GM18868 (cell line): ENCODE results near the gene GNPTG.

Experiments used
- ATAC-seq: cut with Tn5 transposase; IDR thresholded peaks from one replicate; pipeline ENCODE4 v1.9.1; 2021; ENCODE audit warnings: mild to moderate bottlenecking, moderate library complexity; ENCODE audit not compliant: unreplicated experiment

GNPTG gene

DNA sequence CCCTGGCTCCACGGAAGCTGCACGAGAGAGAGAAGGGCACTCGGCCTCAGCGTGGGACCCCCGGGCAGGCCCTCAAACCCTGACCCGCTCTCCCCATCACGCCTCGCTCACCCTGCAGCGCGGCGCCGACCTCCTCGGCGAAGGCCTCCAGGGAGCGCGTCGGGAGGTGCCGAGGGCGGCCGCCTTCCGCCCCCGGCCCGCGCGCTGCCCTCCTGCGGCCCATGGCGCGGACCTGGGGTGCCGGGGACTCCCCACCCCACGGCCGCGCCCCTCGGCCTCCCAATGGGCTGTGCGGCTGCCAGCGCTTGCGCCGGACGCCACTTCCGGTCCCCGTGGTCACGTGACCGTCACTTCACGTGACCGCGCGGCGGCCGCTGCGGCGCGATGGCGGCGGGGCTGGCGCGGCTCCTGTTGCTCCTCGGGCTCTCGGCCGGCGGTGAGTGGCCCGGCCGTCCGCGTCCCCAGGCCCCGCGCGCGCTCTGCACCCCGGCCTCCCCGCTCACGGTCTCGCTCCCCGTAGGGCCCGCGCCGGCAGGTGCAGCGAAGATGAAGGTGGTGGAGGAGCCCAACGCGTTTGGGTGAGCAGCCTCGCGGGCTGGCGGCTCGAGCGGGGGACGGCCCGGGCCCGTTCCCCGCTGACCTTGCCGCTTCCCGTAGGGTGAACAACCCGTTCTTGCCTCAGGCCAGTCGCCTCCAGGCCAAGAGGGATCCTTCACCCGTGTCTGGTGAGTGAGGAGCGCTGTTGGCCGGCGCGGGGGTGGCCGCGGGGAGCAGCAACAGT, at the start of gene GNPTG, which contains the start of gene TSR3:
GNPTG (plus strand) TSS at position 350 of the 781 bp plus-strand sequence; CDS start at position 385, 35 bp downstream.
TSR3 (minus strand) TSS at position 297 of the 781 bp plus-strand sequence; CDS start at position 223, 74 bp downstream.
- ATAC-seq = peak; percentile 76

DNA sequence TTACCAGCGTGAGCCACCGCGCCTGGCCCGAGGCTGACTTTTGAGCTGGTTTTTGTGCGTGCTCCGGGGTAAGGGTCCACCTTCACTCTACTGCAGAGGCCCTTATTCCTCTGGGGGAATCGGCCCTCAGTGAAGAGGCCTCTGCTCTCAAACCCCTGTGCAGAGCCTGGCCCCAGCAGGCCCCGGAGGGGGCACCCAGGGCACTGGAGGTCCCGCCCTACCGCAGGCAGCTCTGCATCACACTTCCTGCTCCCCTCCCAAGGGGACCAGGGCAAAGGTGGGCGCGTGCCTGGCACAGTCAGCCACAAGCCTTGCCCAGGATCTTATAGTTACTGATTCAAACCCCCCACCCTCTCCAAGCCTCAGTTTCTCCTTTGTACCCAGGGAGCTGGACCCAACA, 45.9 kb upstream of the GNPTG start:
- no peak for ATAC-seq

DNA sequence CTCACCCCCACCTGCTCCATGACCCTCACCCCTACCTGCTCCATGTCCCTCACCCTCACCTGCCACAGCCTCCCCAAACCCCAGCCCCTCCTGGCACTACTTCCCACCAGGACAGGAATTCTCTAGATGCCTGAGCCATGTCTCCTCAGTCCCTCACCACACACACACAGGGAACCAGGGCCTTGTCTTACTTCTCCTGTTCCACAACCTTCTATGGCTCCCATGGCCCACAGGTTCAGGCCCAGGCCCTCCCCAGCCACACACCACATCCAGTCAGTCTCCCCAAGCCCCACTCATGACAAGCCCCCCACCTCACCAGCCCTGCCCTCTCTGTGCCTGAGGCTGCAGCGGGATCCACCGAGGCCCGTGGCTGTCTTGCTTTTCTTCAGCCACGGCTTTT, 45.4 kb upstream of the GNPTG start:
- ATAC-seq = no peak

DNA sequence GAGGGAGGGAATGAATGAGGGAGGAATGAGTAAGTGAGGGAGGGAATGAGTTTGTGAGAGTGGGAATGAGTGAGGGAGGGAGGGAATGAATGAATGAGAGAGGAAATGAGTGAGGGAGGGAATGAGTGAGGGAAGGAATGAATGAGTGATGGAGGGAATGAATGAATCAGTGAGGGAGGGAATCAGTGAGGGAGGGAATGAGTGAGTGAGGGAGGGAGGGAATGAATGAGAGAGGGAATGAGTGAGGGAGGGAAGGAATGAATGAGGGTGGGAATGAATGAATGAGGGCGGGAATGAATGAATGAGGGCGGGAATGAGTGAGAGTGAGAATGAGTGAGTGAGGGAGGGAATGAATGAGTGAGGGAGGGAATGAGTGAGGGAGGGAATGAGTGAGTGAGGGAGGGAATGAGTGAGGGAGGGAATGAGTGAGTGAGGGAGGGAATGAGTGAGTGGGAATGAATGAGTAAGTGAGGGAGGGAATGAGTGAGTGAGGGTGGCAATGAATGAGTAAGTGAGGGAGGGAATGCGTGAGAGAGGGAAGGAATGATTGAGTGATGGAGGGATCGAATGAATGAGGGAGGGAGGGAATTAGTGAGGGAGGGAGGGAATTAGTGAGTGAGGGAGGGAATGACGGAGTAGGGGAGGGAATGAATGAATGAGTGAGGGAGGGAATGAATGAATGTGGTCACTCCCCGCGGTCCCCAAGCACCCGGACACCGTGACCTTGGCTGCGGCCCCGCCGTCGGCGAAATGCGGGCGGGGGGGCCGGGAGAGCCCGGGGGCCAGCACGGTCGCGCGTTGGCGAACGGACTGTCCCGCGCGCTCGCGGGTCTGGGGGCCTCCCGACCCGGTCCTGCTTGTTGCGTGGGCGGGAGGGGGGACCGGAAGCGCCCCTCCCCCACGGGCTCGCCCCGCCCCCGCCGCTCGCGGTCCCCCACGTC, 43.4 kb upstream of the GNPTG start:
- ATAC-seq = no peak

DNA sequence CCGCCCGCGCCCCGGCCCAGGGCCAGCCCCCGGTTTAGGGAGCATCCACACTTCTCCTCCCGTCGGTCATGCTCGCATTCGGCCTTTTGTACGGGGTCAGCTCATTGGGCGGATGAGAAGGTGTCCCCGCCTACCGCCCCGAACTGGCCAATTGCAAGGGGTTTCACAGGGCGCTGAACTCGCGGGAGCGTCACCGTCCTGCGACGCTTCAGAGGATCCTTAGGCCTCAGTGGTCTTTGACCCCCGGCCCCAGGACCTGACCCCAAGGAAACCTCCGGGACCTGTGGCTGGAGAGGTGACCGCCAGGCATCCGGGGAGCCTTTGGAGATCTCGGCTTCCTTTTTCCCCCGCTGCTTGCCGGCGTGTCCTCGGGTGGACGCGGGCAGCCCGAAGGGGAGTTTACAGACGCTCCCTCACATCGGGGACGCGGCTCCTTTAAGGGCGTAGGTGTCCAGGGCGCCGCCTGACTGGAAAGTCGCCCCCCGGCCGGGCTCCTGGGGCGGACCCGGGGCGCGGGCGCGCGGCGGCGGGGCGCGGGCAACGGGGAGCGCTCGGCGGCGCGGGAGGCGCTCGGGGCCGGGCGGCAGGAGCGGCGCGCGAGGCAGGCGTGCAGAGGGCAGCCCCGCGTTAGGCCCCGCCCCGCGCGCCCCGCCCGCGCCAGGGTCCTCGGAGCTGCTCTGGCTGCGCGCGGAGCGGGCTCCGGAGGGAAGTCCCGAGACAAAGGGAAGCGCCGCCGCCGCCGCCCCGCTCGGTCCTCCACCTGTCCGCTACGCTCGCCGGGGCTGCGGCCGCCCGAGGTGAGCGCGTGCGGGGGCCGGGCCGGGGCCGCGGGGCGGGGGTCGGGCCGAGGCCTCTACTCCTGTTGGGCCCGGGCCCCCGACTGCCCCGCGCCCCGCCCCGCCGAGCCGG, 42.5 kb upstream of the GNPTG start, which contains the start of gene UBE2I:
UBE2I (plus strand) TSS at position 660 of the 909 bp plus-strand sequence. CDS start 4,395 bp downstream, outside the sequence.
- peak; percentile 66 for ATAC-seq

DNA sequence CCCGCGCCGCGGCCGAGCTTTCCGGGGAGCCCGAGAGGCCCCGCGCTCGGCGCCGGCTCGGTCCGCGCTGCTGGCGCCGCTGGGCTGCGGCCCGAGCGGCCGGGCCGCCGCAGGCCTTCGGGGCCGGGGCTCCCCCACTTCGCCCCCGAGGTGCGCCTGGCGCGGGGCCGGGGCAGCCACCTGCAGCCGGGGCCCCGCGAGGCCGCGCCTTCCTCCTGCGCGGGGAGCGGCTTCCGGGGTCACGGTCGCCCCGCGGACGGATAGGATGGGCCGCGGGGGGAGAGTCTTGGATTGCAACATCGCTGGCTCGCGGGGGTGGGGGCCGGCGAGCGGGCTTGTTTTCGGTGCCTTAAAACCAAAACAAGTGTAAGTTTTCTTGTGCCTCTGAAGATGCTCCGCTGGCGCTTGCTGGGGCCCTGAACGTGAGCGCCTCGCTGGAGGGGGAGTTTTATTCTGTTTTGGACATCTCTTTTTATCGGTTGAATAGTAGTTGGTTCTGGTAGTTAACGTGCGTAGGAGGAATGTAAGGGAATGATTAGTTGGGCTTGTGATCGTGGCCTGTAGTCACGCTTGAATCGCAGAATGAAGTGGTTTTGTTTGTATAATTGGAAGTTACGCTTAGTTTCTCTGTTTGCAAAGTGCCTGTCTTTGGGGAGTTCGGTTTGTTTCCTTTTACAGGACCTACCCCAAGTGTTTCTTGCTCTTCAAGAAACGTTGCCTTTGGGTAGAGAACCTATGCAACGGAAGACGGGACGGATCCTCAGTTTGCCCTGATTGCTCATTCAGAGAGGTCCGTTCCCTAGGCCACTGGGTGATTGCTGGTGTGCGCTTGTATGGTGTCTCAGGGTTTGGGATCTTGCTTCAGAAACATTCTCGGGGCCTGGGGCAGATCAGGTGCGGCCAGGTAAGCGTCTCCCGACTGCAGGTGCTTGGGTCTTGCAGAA, 41.6 kb upstream of the GNPTG start:
- ATAC-seq = no peak

DNA sequence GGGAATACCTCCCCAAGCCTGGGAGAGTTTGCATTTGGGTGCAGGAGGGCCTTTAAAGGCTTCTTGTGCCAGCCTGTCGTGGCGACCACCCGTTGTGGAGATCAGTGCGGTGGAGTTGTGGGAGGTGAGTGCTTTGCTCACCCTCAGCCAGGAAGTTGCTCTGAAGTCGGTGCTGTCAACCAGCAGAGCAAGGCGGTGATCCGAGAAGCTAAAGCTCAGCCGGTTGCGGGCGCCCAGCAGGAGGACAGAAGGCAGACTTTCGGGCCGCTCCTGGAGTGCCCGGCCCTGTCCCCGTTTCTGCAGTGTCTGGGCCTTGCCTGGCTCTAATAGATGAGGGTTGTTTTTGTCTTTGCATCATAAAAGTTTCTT, 40.9 kb upstream of the GNPTG start:
- ATAC-seq = no peak

DNA sequence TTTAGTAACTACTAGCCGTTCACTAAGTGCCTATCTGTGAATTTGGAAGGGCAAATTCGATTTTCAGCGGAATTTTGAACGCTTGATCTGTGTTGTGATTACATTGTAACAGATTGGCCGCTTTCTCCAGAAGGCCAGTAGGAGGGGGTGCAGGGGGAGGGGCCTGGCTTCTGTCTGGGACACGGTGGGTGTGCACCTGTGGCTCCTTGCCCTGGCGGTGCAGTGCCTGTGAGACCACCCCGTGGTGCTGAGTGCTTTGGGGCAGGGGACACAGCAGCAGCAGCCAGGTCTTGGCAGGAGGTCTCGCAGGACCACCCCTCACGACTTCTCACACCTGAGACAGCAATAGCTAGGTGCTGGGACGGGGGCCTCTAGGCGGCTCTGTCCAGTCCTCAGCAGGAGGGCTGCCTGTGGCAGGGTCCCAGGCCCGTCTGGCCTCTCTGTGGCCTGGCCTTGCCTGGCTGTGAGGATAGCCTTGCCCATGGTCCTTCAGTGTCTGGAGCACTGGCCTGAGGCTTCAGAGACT, 40.5 kb upstream of the GNPTG start:
- ATAC-seq = no peak

DNA sequence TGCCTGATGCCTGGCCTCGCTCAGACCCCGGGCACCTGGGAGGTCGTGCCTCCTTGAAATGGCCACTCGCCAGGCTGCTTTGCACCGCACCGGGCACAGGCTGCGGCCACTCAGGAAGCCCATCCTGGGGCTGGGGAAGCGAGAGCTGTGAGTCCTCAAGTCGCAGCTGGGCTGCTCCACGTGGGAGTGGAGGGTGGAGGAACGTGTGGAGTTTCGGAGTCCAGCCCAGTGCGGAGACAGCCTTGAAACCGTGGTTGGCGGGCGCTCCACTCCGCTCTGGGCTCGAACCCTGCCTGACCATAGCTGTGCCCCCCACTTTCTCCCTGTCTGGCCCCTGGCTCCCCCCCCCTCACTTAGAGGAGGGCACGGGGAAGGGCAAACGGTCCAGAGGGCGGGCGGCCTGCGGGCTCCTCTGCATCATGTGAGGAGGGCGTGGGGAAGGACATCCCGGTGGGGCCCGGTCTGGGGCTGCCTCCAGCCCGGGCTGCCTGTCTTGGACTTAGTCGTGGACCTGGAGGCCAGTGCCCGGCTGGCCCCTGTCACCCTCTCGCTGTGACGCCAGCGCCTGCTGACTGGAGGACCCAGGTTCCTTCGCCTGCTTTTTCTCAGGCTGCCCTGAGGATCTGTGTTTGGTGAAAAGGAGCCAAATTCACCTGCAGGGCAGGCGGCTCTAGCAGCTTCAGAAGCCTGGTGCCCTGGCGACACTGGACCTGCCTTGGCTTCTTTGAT, 39.8 kb upstream of the GNPTG start:
- ATAC-seq = no peak

DNA sequence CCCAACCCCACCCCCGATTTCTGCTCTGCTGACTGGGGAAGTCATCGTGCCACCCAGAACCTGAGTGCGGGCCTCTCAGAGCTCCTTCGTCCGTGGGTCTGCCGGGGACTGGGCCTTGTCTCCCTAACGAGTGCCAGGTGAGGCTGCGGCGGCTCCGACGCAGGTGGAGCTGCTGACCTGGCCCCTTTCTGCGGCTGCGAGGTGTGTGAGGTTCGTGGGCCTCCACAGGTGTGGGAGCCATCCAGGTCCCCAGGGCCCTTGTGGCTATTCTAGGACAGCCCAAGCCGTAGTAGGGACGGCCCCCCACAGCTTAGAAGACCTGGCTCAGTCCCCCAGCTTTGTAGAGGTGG, 39.3 kb upstream of the GNPTG start:
- ATAC-seq = no peak

DNA sequence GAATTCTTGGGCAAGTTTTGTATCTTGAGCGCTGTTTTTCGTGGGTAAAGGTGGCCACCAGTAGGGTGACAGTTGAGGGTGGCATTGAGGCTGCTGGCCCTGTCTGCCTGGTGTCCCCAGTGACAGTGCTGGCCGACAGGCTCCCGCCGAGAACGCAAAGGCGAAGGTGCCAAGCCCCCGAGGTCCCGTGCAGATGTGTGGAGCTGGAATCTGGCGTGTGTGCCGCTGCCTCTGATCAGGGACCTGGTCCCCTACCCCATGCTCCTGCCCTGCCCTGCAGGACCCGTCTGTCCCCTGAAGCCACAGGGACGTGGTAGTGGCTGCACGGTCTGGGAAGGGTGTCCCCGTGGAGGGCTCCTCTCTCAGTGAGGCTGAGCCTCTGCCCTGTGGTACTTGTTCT, 38.8 kb upstream of the GNPTG start:
- no peak for ATAC-seq

DNA sequence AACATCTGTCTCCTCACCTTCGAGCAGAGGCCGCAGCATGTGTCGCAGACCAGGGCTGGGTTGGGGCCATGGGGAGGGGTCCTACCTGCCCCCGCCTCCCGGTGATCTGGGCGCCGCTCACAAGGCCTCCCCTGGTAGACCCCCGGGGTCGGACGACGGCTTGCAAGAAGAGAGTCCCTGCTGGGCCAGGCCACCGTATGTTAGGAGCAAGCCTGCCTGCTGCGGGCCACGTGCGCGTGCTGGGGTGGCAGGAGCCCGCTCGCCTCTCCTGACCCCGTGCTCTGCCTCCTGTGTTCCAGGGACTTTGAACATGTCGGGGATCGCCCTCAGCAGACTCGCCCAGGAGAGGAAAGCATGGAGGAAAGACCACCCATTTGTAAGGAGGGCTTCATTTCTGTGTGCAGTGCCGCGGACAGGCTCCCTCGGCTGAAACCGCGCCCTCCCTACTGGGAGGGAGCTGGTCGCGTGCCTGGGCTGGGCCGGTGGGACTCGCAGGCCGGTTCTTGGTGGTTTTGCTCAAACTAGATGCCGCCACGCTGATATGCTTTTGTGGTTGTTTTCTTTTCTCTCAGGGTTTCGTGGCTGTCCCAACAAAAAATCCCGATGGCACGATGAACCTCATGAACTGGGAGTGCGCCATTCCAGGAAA, 37.9 kb upstream of the GNPTG start:
- ATAC-seq = no peak

DNA sequence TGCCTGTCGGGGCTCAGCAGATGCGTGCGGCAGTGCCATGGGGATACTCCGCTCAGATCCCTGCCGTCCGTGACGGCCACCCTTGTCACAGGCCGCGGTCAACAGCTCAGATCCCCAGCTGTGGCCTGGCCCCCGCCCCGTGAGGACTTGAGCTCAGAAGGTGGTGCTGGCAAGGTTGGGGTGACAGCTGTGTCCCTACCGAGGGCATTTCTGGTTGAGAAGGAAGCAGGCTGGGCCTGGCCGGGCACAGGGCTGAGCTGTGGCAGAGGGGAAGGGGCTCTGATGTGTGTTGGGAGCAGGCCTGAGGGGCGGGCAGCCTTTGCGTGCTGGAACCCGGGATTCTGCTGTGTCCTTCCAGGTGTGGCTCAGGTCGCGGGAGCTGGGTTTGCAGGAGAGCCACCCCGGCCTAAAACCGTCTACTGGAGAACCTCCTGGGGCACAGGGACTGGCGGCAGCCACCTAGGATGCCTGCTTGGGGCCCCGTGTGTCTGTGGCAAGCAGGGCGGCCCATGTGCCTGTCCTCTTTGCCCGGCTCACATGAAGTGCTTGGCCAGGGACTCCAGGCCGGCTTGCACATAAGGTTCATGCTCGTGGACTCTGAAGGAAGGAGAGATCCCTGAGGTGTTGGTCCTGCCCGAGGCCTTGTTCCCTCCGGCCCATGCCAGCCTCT, 37.2 kb upstream of the GNPTG start:
- ATAC-seq = no peak

DNA sequence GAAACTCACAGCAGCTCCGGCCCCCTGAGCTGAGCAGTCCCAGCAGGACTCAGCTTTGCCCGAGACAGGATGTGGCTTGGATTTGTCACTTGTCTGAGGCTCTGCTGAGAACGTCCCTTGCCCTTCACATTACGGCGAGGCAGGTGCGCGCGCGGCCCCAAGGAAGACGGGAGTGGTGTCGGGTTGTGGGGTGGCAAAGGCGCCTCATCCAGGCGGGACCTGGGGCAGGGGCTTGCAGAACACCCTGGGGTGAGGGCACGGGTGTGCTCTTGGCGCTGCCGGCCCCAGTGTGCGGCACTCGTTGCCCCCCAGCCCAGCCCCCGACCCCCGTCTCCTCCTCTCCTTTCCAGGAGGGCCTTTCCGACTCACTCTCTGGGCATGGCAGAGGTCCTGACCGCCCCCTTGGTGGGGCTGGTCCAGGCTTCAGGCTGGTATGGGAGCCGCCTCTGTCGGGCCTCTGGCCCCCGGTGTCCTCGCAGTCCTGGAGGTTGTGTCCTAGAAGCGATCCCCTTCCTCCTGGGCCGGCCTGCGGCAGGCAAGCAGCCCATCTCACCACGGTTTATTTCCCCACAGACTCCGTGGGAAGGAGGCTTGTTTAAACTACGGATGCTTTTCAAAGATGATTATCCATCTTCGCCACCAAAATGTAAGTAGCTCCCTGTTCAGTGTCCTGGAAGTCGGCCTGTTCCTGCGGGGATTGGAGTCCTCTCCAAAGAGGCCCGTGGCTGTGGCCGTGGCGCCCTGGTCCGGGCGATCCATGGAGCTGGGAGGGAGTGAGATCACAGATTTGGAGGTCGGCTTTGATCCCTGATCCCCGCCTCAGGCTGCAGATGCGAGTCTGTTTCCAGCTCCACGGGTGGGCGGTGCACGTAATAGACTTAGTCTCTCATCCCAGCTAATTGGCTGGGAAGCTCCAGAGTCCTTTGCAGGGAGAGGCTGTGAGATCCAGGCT, 36.4 kb upstream of the GNPTG start:
- ATAC-seq = no peak

DNA sequence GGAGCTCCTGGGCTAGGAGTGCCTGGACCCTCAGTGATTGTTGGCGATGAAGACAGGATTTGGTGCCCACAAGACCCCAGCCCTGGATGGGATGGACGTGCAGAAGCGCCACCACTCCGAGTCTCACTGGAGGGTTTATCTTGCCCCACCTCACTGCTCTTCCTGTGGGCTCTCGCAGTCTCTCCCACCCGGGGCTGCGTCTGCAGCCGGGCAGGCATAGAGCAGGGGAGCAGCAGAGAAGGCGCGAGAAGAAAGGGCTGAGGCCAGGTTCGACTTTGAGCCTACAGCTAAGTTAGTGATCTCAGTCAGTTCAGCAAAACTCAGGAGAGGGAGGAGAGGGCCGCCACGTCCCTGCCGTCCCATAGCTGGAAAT, 35.7 kb upstream of the GNPTG start:
- no peak for ATAC-seq

DNA sequence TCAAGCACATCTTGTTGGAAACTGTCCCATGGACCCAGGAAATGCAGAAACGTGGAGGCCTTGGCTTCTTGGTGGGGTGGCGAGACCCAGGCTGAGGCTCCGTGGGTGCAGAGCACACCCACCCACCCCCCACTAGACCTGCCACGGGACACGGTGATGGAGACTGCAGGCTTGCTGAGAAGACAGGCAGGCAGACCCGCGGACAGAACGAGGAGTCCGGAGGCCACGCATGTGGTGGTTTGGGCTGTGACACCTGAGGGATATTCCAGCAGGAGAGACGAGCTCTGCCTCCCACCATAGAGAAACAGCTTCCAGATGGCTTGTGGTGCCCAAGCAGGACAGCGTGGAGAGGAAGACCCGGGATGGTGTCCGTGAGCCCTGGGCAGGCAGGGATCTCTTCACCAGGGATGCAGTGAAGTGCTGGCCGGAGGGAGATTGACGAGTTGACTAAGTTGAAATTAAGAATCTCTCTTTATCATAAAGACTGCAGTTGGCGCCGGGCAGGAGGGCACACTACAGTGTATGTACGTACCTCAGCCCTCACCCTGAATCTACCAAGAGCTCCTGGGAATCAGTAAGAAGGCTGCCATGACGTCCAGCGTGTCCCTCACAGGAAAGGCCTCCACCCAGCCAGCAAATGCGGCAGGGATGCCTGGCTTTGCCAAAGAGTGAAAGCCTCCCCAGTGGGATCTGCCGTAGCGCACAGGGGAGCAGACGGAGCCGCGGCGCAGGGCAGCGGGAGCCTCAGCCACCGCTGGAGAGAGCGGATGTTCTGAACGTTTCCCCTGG, 34.1 kb upstream of the GNPTG start:
- no peak for ATAC-seq
